Measurements from ENCODE around the gene POLD3. TPM values are rescaled to one million over a fixed set of nuclear protein-coding genes. Genes with fewer than 3 reads are reported as not detected.
A peak's percentile ranks its signal among the peaks of the same experiment; 100 is the strongest.

The POLD3 gene
- total RNA-seq, 2 donors from 2014 or later = 9.3 to 13.8 TPM

DNA sequence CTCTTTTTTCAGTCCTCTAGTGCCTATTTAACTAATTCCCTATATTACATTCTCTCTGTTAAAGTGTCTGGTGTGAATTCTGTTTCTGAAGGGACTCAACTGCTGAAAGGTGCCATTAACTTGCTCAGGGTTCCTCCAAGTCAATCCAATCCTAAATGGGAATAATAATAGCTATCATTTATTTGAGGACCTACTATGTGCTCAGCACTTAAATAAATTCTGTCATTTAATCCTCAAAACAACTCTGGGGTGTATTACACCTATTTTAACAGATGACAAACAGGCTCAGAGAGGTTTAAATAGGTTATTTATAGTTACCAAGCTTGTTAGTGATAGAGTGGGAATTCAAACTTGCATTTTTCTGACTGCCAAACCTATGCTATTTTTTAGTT is 40.6 kb upstream of the POLD3 start:
- H3K9me3 ChIP-seq = no peaks in the 10 kb centered on the region
- no peaks in the 10 kb centered on the region for H3K27me3 ChIP-seq
- peaks cover 7% of the 10 kb centered on the region for H3K4me1 ChIP-seq
- TF ChIP-seq POLR2A (IDR thresholded peaks at IDR 0.05) = no peak
- TF ChIP-seq, protein P1, sequence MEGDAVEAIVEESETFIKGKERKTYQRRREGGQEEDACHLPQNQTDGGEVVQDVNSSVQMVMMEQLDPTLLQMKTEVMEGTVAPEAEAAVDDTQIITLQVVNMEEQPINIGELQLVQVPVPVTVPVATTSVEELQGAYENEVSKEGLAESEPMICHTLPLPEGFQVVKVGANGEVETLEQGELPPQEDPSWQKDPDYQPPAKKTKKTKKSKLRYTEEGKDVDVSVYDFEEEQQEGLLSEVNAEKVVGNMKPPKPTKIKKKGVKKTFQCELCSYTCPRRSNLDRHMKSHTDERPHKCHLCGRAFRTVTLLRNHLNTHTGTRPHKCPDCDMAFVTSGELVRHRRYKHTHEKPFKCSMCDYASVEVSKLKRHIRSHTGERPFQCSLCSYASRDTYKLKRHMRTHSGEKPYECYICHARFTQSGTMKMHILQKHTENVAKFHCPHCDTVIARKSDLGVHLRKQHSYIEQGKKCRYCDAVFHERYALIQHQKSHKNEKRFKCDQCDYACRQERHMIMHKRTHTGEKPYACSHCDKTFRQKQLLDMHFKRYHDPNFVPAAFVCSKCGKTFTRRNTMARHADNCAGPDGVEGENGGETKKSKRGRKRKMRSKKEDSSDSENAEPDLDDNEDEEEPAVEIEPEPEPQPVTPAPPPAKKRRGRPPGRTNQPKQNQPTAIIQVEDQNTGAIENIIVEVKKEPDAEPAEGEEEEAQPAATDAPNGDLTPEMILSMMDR (IDR thresholded peaks at IDR 0.05) = no peak
- no peaks in the 10 kb centered on the region for H3K36me3 ChIP-seq (replicated peaks in 1 of 2; ENCODE audit: insufficient read depth in 1 of 2, low read depth in 2 of 2)
- DNase-seq (no peak), ATAC-seq (no peak)
- H3K4me3 ChIP-seq = no peak overlapping the region
- no peak overlapping the region for H3K27ac ChIP-seq
- intact Hi-C loops (cut with DNase I) = no loop called here

DNA sequence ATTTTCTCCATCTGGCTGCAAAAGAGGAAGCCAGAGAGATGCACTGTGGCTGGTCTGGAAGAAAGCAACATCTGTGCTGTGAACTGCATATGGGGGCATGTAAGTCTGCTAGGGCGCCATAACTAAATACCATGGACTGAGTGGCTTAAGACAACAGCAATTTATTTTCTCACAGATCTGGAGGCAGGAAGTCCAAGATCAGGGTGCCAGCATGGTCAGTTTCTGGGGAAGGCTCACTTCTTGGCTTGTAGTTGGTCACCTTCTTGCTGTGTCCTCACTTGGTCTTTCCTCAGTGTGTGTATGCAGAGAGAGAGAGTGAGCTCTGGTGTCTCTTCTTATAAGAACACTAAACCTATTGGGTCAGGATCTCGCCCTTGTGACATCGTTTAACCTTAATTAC is 34.9 kb upstream of the POLD3 start:
- DNase-seq (no peak), ATAC-seq (no peak)
- no peak overlapping the region for H3K4me3 ChIP-seq
- H3K4me1 ChIP-seq = no peaks in the 10 kb centered on the region
- TF ChIP-seq, protein P1 (IDR thresholded peaks at IDR 0.05) = no peak
- TF ChIP-seq POLR2A (IDR thresholded peaks at IDR 0.05) = no peak
- H3K9me3 ChIP-seq = no peaks in the 10 kb centered on the region
- H3K27ac ChIP-seq = no peak overlapping the region
- H3K36me3 ChIP-seq (replicated peaks in 1 of 2; ENCODE audit: insufficient read depth in 1 of 2, low read depth in 2 of 2) = no peaks in the 10 kb centered on the region
- no peaks in the 10 kb centered on the region for H3K27me3 ChIP-seq
- WGBS, 2 donors = 86 to 91% methylated on average over 3 of the region's 3 CpGs
- intact Hi-C loops (cut with DNase I) = no loop called here

DNA sequence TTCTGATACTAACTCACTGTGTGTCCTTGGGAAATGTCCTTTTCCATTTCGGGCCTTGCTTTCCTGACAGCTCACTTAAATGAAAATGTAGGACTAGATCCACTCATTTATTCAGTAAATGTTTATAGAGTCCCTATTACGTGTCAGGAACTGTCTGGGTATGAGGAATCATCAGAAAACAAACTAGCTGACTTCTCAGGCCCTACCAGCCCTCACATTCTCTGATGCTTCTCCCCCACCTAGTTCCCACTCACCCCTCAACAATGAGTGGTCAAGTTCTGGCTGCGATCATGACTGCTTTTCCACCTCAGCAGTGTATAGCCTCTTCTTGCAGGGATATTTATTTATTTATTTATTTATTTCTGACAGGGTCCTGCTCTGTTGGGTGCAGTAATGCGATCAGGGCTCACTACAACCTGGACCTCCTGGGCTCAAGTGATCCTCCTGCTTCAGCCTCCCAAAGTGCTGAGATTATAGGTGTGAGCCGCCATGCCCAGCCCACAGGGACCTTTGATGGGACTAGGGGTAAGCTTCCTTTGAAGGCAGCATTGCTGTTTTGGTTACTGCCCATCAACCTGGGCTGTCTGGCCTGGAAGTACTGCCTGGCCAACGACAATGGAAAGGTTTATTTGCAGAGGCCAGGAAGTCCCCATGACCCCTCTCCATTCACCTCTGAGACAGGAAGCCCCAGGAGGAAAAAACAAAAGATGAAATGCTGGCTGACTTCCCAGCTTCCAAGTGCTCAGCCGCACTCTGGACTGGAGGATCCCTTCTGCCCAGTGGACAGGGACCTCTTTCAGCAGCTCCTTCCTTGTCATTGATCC is 33.1 kb upstream of the POLD3 start:
- Histone ChIP-seq H3K4me3 (no peak overlapping the region), H3K27me3 (no peaks in the 10 kb centered on the region), H3K9me3 (no peaks in the 10 kb centered on the region), H3K27ac (no peak overlapping the region), H3K36me3 (replicated peaks in 1 of 2; ENCODE audit: insufficient read depth in 1 of 2, low read depth in 2 of 2) (no peaks in the 10 kb centered on the region), H3K4me1 (no peaks in the 10 kb centered on the region)
- TF ChIP-seq, protein P1 (IDR thresholded peaks at IDR 0.05) = no peak
- TF ChIP-seq POLR2A (IDR thresholded peaks at IDR 0.05) = no peak
- intact Hi-C loops (cut with DNase I) = no loop called here
- 76 to 78% methylated on average over 7 of the region's 7 CpGs for WGBS, 2 donors
- ATAC-seq (peak; percentile 30), DNase-seq (no peak)

DNA sequence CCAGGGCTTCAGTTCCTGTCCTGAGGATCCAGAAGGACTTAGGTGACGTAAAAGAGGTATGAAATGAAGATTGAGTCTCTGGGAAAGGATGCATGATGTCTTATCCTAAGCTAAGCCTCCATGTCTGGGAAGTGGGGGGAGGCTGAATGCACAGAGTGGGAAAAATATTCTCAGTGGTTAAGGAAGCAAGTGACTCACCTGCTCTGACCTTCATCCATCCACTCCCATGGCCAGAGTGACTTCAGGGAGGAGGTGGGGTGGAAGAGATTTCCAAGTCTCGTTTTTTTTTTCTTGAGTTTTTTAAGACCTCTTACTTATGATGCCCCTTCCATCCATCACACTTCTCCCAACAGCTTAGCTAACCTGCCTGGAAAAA is 32.5 kb upstream of the POLD3 start:
- H3K9me3 ChIP-seq = no peaks in the 10 kb centered on the region
- DNase-seq = no peak
- H3K4me3 ChIP-seq = no peak overlapping the region
- H3K27me3 ChIP-seq = no peaks in the 10 kb centered on the region
- no peaks in the 10 kb centered on the region for H3K36me3 ChIP-seq (replicated peaks in 1 of 2; ENCODE audit: insufficient read depth in 1 of 2, low read depth in 2 of 2)
- TF ChIP-seq, protein P1 (IDR thresholded peaks at IDR 0.05) = no peak
- no peak for TF ChIP-seq POLR2A (IDR thresholded peaks at IDR 0.05)
- 69 to 71% methylated on average over 2 of the region's 2 CpGs for WGBS, 2 donors
- no peak for ATAC-seq
- H3K4me1 ChIP-seq = no peaks in the 10 kb centered on the region
- H3K27ac ChIP-seq = no peak overlapping the region
- intact Hi-C loops (cut with DNase I) = no loop called here

Data from body of pancreas (tissue), 4 donors.